COLO668 (cell line): ENCODE measurements around the gene NEMP2.
A peak's percentile ranks its signal among the peaks of the same experiment; 100 is the strongest.
"Not testable (repeated sequence)": the region's sequence is repeated elsewhere in the genome, so short reads cannot be mapped to it uniquely, and the experiment has no call there.

Experiments
- DNase-seq: peaks from one replicate; lab custom pipeline; 2025; ENCODE audit not compliant: unreplicated experiment; lab: John Stamatoyannopoulos, UW

NEMP2 gene

GRCh38 chr2:190494600-190495227 is 39.8 kb downstream of the NEMP2 start:
- DNase-seq = not testable (repeated sequence)

GRCh38 chr2:190493095-190493494 is 41.4 kb downstream of the NEMP2 start:
- no peak for DNase-seq

- DNase-seq = no peak
Measured at GRCh38 chr2:190490502-190490901, 44.0 kb downstream of the NEMP2 start.

GRCh38 chr2:190489475-190489874 is 45.0 kb downstream of the NEMP2 start:
- DNase-seq = no peak

- no peak for DNase-seq
Measured at GRCh38 chr2:190488516-190489233, 45.8 kb downstream of the NEMP2 start.

GRCh38 chr2:190486037-190486623 is 48.4 kb downstream of the NEMP2 start:
- DNase-seq = no peak

GRCh38 chr2:190482451-190482850 is 52.1 kb downstream of the NEMP2 start:
- no peak for DNase-seq

GRCh38 chr2:190481339-190481738 is 53.2 kb downstream of the NEMP2 start:
- DNase-seq = no peak

GRCh38 chr2:190478572-190479195 is 55.8 kb downstream of the NEMP2 start:
- DNase-seq = no peak

- no peak for DNase-seq
Measured at GRCh38 chr2:190477661-190478454, 56.7 kb downstream of the NEMP2 start.

- no peak for DNase-seq
Measured at GRCh38 chr2:190470256-190470826, 64.2 kb downstream of the NEMP2 start.

- DNase-seq = peak; percentile 72
Measured at GRCh38 chr2:190469771-190470170, 64.8 kb downstream of the NEMP2 start.

GRCh38 chr2:190468814-190469569 is 65.5 kb downstream of the NEMP2 start:
- peak; percentile 70 for DNase-seq

GRCh38 chr2:190468354-190468753 is 66.2 kb downstream of the NEMP2 start:
- peak; percentile 28 for DNase-seq

- DNase-seq = no peak
Measured at GRCh38 chr2:190467575-190468083, 66.9 kb downstream of the NEMP2 start.

GRCh38 chr2:190466819-190467446 is 67.6 kb downstream of the NEMP2 start:
- DNase-seq = peak; percentile 66

GRCh38 chr2:190465060-190465459 is 69.5 kb downstream of the NEMP2 start:
- no peak for DNase-seq

GRCh38 chr2:190462611-190463010 is 71.9 kb downstream of the NEMP2 start:
- no peak for DNase-seq

GRCh38 chr2:190462181-190462580 is 72.3 kb downstream of the NEMP2 start:
- no peak for DNase-seq
